OCI-LY3 (cell line): Measurements from ENCODE around the gene ZNF692.

ENCODE experiments used
- EZH2phosphoT487 ChIP-seq: fragments of 200-600 bp; shearing (Covaris generic); IDR thresholded peaks from 2 replicates; pipeline ENCODE4 v1.6.1; 2018; ENCODE audit warnings: antibody characterized with exemption, mixed run types, low read depth
- TF ChIP-seq, protein P1 (sequence below): fragments of 200-600, 300-600 bp; sonication (generic); IDR thresholded peaks from 2 replicates; pipeline ENCODE4 v1.5.1; 2014; ENCODE audit warnings: antibody characterized with exemption, low read length, low read depth

DNA sequence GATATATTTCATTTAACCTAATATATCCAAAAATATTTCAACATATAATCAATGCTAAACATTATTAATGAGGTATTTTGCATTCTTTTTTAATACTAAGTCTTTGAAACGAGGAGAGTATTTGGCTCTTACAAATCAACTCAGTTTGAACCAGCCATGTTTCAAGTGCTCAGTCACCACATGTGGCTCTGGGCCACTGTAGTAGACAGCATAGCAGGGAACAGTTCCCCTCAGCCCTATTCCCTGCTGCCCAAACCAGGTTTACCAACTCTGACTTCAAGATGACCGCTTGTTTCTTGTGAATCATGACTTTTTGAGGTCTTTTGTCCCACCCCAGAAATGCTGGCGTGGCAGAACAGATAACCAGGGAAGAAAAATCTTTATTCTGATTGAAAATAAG, 15.2 kb downstream of the ZNF692 start:
- TF ChIP-seq, protein P1, sequence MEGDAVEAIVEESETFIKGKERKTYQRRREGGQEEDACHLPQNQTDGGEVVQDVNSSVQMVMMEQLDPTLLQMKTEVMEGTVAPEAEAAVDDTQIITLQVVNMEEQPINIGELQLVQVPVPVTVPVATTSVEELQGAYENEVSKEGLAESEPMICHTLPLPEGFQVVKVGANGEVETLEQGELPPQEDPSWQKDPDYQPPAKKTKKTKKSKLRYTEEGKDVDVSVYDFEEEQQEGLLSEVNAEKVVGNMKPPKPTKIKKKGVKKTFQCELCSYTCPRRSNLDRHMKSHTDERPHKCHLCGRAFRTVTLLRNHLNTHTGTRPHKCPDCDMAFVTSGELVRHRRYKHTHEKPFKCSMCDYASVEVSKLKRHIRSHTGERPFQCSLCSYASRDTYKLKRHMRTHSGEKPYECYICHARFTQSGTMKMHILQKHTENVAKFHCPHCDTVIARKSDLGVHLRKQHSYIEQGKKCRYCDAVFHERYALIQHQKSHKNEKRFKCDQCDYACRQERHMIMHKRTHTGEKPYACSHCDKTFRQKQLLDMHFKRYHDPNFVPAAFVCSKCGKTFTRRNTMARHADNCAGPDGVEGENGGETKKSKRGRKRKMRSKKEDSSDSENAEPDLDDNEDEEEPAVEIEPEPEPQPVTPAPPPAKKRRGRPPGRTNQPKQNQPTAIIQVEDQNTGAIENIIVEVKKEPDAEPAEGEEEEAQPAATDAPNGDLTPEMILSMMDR = no peak
- TF ChIP-seq EZH2phosphoT487 = no peak
